Activated B cell treated with CpG ODN at 0.5 μM for 24 hours (primary cell): ENCODE data around the gene CCDC102B. TPM values are rescaled to one million over a fixed set of nuclear protein-coding genes. Genes with fewer than 3 reads are reported as not detected.

ENCODE experiments used
- ATAC-seq: fragments of 200-7000 bp; cut with Tn5 transposase; one replicate; pipeline ENCODE4 v1.10.0; 2021; ENCODE audit warnings: low read depth, mild to moderate bottlenecking, moderate library complexity
- CTCF ChIA-PET: fragments of 350-600 bp; sonication (Branson Sonifier 250); formaldehyde crosslinking; loops from one replicate; lab custom pipeline; 2021; ENCODE audit warnings: antibody characterized with exemption; lab: Charles Lee
- POLR2A ChIA-PET: fragments of 350-600 bp; sonication (Branson Sonifier 250); formaldehyde crosslinking; loops from one replicate; lab custom pipeline; 2021; ENCODE audit warnings: antibody characterized with exemption; lab: Charles Lee
- DNase-seq: peaks from one replicate; pipeline ENCODE4 v3.0.0; 2022
- H3K27ac Mint-ChIP-seq: one replicate; pipeline ENCODE4 v1.8.0; 2020; ENCODE audit warnings: mixed read lengths
- H3K27me3 Mint-ChIP-seq: one replicate; pipeline ENCODE4 v1.8.0; 2021; ENCODE audit warnings: mixed read lengths
- H3K36me3 Mint-ChIP-seq: one replicate; pipeline ENCODE4 v1.8.0; 2021; ENCODE audit warnings: low read depth, mixed read lengths
- H3K4me1 Mint-ChIP-seq: one replicate; pipeline ENCODE4 v1.8.0; 2021; ENCODE audit warnings: mixed read lengths
- H3K4me3 Mint-ChIP-seq: one replicate; pipeline ENCODE4 v1.8.0; 2020; ENCODE audit warnings: mild to moderate bottlenecking, mixed read lengths
- H3K9me3 Mint-ChIP-seq: one replicate; pipeline ENCODE4 v1.8.0; 2020; ENCODE audit warnings: mixed read lengths
- CTCF ChIP-seq: fragments of 200-600 bp; IDR thresholded peaks from one replicate; pipeline ENCODE4 v1.8.0; 2022; ENCODE audit warnings: antibody characterized with exemption, mild to moderate bottlenecking
- intact Hi-C: fragments of 100-400 bp; cut with micrococcal nuclease; formaldehyde crosslinking; loops from one replicate; pipeline ENCODE4 v1.15.1; 2024
- total RNA-seq: library from RNA; stranded (reverse); gene quantifications from 2 replicates; pipeline ENCODE4 v1.2.3, GENCODE V29; 2022

The CCDC102B gene
- total RNA-seq, 1 donor from 2014 or later, result 1.8 TPM

GRCh38 chr18:69032009-69032408, 234.1 kb downstream of the CCDC102B start:
- DNase-seq (no peak), ATAC-seq (no peak)
- Mint-ChIP-seq H3K27me3 (no peaks in the 10 kb centered on the region), H3K4me1 (no peaks in the 10 kb centered on the region), H3K9me3 (no peaks in the 10 kb centered on the region), H3K4me3 (no peak overlapping the region), H3K27ac (no peak overlapping the region), H3K36me3 (no peaks in the 10 kb centered on the region)
- no peak for TF ChIP-seq CTCF
- POLR2A ChIA-PET, result no interaction called here
- intact Hi-C loops, result no loop called here
- CTCF ChIA-PET, result no interaction called here

GRCh38 chr18:69035756-69036155, 237.9 kb downstream of the CCDC102B start:
- ChIA-PET POLR2A (no interaction called here), CTCF (no interaction called here)
- Mint-ChIP-seq H3K4me3 (no peak overlapping the region), H3K27me3 (no peaks in the 10 kb centered on the region), H3K9me3 (no peaks in the 10 kb centered on the region), H3K36me3 (no peaks in the 10 kb centered on the region), H3K4me1 (no peaks in the 10 kb centered on the region), H3K27ac (no peak overlapping the region)
- intact Hi-C loops, result no loop called here
- DNase-seq (no peak), ATAC-seq (no peak)
- no peak for TF ChIP-seq CTCF

- ChIA-PET POLR2A (no interaction called here), CTCF (no interaction called here)
- H3K27ac Mint-ChIP-seq, result no peak overlapping the region
- no peak for TF ChIP-seq CTCF
- no peaks in the 10 kb centered on the region for H3K4me1 Mint-ChIP-seq
- ATAC-seq (no peak), DNase-seq (no peak)
- intact Hi-C loops, result no loop called here
- no peak overlapping the region for H3K4me3 Mint-ChIP-seq
- no peaks in the 10 kb centered on the region for H3K27me3 Mint-ChIP-seq
- no peaks in the 10 kb centered on the region for H3K9me3 Mint-ChIP-seq
- H3K36me3 Mint-ChIP-seq, result no peaks in the 10 kb centered on the region
These were observed 246.3 kb downstream of the CCDC102B start for GRCh38 chr18:69044215-69044614.

GRCh38 chr18:69064063-69064462, 266.2 kb downstream of the CCDC102B start:
- DNase-seq (no peak), ATAC-seq (no peak)
- intact Hi-C loops, result no loop called here
- ChIA-PET POLR2A (no interaction called here), CTCF (no interaction called here)
- peaks cover 7% of the 10 kb centered on the region for H3K9me3 Mint-ChIP-seq
- no peak overlapping the region for H3K4me3 Mint-ChIP-seq
- H3K27me3 Mint-ChIP-seq, result no peaks in the 10 kb centered on the region
- no peak for TF ChIP-seq CTCF
- no peaks in the 10 kb centered on the region for H3K36me3 Mint-ChIP-seq
- H3K27ac Mint-ChIP-seq, result no peak overlapping the region
- H3K4me1 Mint-ChIP-seq, result no peaks in the 10 kb centered on the region

- Mint-ChIP-seq H3K27ac (no peak overlapping the region), H3K4me3 (no peak overlapping the region), H3K4me1 (no peaks in the 10 kb centered on the region), H3K36me3 (no peaks in the 10 kb centered on the region), H3K9me3 (peaks cover 2% of the 10 kb centered on the region), H3K27me3 (no peaks in the 10 kb centered on the region)
- intact Hi-C loops, result no loop called here
- TF ChIP-seq CTCF, result no peak
- no peak for ATAC-seq
- ChIA-PET POLR2A (no interaction called here), CTCF (no interaction called here)
- no peak for DNase-seq
These were observed 269.2 kb downstream of the CCDC102B start for GRCh38 chr18:69067048-69067447.
